Osteocyte (in vitro differentiated cells): ENCODE data around the gene ACY1. TPM values are rescaled to one million over a fixed set of nuclear protein-coding genes. Genes with fewer than 3 reads are reported as not detected.

Experiments used
- DNase-seq: peaks from one replicate; pipeline ENCODE4 v3.0.0; 2021; ENCODE audit warnings: mixed read lengths; ENCODE audit not compliant: unreplicated experiment; ENCODE audit errors: extremely low spot score
- H3K27ac Mint-ChIP-seq: one replicate; pipeline ENCODE4 v1.8.0; 2021; ENCODE audit warnings: mild to moderate bottlenecking, mixed read lengths; ENCODE audit not compliant: unreplicated experiment
- H3K27me3 Mint-ChIP-seq: one replicate; pipeline ENCODE4 v1.8.0; 2021; ENCODE audit warnings: mixed read lengths; ENCODE audit not compliant: unreplicated experiment
- H3K36me3 Mint-ChIP-seq: one replicate; pipeline ENCODE4 v1.8.0; 2021; ENCODE audit warnings: mixed read lengths; ENCODE audit not compliant: unreplicated experiment
- H3K4me1 Mint-ChIP-seq: one replicate; pipeline ENCODE4 v1.8.0; 2021; ENCODE audit warnings: mixed read lengths; ENCODE audit not compliant: unreplicated experiment
- H3K4me3 Mint-ChIP-seq: one replicate; pipeline ENCODE4 v1.8.0; 2021; ENCODE audit warnings: mild to moderate bottlenecking, moderate library complexity, mixed read lengths; ENCODE audit not compliant: unreplicated experiment
- H3K9me3 Mint-ChIP-seq: one replicate; pipeline ENCODE4 v1.8.0; 2021; ENCODE audit warnings: mixed read lengths; ENCODE audit not compliant: unreplicated experiment
- total RNA-seq: library from RNA; stranded (reverse); gene quantifications from 2 replicates; pipeline ENCODE4 v1.2.1, GENCODE V29; 2021
- TF ChIP-seq, protein P1 (sequence below): fragments of 200-600 bp; sonication (generic); IDR thresholded peaks from 2 replicates; pipeline ENCODE4 v1.5.0; 2021; ENCODE audit warnings: antibody characterized with exemption, mild to moderate bottlenecking, moderate library complexity

The ACY1 gene
- total RNA-seq, 1 donor from 2014 or later, result 40.1 TPM

DNA sequence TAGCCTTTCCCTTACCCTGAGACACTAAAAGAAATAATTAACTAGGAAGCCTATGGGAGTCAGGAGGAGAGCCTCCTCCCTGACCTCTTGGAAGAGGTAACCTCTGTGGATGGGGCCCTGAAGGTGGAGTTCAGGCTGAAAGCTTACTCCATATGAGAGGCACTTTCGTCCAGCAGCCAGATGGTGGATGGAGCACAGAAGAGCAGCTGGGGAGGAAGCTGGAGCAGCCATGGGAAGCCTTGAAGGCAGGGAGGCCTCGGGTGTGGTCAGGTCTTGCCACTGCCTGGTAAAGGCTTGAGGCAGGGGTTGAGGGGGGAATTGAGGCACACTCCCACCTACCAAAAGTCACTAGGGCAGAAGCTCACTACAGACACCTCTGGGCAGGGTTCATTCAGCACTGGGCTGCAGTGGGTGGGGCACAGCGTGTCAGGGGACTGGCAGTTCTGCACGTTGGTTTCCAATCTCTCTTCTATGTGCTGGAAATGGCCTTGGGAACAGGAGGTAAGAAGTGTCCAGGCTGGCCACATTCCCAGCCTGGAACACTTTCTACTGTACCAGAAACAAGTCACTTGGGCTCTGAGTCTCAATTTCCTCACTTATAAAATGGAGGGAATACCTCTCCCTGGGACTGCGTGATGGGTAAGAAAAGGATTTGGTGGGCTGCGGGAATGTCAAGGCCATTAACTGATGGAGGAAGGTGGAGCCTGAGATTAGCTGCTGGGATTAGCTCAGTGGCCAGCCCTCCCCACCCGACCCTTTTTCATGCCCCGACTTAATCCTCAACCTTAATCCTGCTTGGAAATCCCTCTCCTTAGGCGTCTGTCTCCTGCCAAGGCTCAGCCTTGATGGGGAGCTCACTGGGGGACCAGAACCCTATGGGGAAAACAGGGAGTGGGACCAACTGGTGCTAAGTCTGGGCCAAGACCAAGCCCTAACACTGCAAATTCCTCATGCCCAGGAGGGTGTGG lies 21.4 kb upstream of the ACY1 start:
- no peaks in the 10 kb centered on the region for H3K27me3 Mint-ChIP-seq
- H3K4me3 Mint-ChIP-seq, result no peak overlapping the region
- H3K27ac Mint-ChIP-seq, result no peak overlapping the region
- DNase-seq, result no peak
- peaks cover 3% of the 10 kb centered on the region for H3K36me3 Mint-ChIP-seq
- peaks cover 17% of the 10 kb centered on the region for H3K4me1 Mint-ChIP-seq
- TF ChIP-seq, protein P1, sequence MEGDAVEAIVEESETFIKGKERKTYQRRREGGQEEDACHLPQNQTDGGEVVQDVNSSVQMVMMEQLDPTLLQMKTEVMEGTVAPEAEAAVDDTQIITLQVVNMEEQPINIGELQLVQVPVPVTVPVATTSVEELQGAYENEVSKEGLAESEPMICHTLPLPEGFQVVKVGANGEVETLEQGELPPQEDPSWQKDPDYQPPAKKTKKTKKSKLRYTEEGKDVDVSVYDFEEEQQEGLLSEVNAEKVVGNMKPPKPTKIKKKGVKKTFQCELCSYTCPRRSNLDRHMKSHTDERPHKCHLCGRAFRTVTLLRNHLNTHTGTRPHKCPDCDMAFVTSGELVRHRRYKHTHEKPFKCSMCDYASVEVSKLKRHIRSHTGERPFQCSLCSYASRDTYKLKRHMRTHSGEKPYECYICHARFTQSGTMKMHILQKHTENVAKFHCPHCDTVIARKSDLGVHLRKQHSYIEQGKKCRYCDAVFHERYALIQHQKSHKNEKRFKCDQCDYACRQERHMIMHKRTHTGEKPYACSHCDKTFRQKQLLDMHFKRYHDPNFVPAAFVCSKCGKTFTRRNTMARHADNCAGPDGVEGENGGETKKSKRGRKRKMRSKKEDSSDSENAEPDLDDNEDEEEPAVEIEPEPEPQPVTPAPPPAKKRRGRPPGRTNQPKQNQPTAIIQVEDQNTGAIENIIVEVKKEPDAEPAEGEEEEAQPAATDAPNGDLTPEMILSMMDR, result no peak
- no peaks in the 10 kb centered on the region for H3K9me3 Mint-ChIP-seq

DNA sequence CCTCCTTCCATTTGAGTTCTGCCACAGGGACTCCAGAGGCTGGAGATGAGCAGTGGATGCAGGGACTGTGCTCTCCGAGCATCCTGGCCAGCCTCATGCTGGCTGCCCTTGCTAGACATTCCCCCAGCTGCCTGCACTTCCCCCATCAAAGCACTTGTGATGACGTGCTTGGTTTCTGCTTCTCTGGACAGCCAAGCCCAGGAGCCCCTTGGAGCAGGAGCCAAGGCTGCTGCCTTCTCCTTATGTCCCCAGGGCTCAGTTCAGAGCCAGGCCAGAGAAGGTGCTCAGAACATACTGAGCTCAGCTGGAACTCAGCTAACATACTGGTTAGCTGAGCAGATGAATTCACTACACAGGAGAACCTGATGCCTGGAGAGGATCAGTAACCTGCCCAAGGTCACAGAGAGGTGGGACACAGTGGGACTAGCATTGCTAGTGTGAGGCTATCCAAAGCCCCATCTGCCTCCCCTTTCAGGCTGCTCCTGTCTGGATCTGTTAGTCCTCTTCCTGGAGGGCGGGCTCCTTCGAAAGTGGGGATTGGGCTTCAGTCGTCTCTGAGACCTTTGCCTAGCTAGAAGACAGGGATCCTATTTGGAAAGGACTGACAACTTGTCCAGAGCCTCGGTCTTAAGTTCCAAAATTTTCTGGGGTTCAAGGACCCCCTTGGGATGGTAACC lies 20.3 kb upstream of the ACY1 start:
- Mint-ChIP-seq H3K4me3 (no peak overlapping the region), H3K9me3 (no peaks in the 10 kb centered on the region), H3K4me1 (peaks cover 19% of the 10 kb centered on the region), H3K27ac (no peak overlapping the region), H3K27me3 (no peaks in the 10 kb centered on the region), H3K36me3 (peaks cover 3% of the 10 kb centered on the region)
- TF ChIP-seq, protein P1, result no peak
- DNase-seq, result no peak

DNA sequence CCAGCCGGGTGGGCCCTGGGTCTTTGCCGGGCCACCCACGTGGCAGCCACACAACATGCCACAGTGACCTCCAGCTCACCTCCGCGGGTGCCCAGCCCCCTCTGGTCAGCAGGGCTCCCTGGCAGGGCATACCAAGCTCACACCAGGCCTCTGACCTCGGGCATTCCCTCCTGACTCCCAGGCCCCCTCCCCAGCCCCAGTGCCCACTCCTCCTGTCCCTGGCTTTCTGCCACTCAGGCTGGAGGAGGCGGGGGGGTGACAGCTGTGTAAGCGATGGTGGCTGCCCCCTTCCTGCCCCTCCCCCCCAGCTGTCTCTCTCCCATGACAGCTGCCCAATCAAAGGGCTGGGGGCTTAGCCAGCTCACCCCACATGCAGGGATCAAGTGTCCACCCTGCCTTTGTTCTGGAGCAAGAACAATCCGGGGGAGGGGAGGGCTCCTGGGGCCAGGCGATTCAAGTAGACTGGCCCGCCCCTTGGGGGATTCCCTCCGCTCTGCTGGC lies 19.3 kb upstream of the ACY1 start:
- DNase-seq, result no peak
- peaks cover 28% of the 10 kb centered on the region for H3K4me1 Mint-ChIP-seq
- H3K9me3 Mint-ChIP-seq, result no peaks in the 10 kb centered on the region
- H3K36me3 Mint-ChIP-seq, result no peaks in the 10 kb centered on the region
- TF ChIP-seq, protein P1, result no peak
- no peaks in the 10 kb centered on the region for H3K27me3 Mint-ChIP-seq
- no peak overlapping the region for H3K4me3 Mint-ChIP-seq
- no peak overlapping the region for H3K27ac Mint-ChIP-seq

DNA sequence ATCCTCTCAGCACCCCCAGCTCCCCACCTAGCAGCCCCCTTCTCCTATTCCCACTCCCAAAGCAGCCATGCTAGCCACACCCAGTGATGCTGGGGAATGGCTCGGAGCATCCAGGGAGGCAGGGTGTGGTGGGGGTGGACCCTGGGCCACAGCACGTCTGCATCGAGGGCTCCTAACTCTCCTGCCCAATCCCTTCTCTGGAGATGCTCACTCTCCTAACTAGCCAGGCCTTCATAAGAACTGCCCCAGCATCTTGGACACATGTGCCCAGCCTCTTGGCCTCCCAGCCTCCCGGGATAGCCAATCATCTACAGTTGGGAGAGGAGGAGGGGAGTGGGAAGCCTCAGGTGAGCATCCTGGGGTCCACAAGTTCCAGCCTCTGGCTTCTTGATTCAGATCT lies 18.8 kb upstream of the ACY1 start:
- TF ChIP-seq, protein P1, result no peak
- no peak overlapping the region for H3K4me3 Mint-ChIP-seq

DNA sequence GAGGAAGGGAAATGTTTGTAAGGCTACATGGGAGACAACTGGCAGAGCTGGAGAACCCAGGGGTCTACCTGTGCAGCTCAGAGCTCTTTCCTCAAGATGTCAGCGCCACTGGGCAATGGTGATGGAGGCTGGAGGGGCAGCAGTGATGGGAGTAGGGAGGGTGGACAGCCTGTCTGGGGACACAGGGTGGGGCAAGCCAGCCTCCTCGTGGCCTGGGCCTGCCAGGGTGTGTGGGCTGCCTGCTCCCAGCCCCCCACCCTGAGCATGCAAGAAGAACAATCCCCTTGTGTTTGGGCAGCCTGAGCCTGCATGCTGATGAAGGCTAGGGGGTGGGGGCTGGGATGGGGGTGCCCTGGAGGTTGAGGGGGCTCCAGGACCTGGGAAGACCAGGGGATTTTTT lies 17.3 kb upstream of the ACY1 start:
- no peaks in the 10 kb centered on the region for H3K9me3 Mint-ChIP-seq
- no peak for DNase-seq
- no peaks in the 10 kb centered on the region for H3K36me3 Mint-ChIP-seq
- H3K4me3 Mint-ChIP-seq, result peak overlapping the region; percentile 78
- no peak overlapping the region for H3K27ac Mint-ChIP-seq
- H3K27me3 Mint-ChIP-seq, result no peaks in the 10 kb centered on the region
- TF ChIP-seq, protein P1, result no peak
- peaks cover 30% of the 10 kb centered on the region for H3K4me1 Mint-ChIP-seq

More for the DNA sequence above, 18.8 kb upstream of the ACY1 start:
- no peaks in the 10 kb centered on the region for H3K27me3 Mint-ChIP-seq
- no peak overlapping the region for H3K27ac Mint-ChIP-seq
- no peaks in the 10 kb centered on the region for H3K36me3 Mint-ChIP-seq
- no peaks in the 10 kb centered on the region for H3K9me3 Mint-ChIP-seq
- H3K4me1 Mint-ChIP-seq, result peaks cover 30% of the 10 kb centered on the region
- no peak for DNase-seq
